Body of pancreas (tissue), 4 donors: ENCODE measurements around the gene RASSF10. TPM values are rescaled to one million over a fixed set of nuclear protein-coding genes. Genes with fewer than 3 reads are reported as not detected.

Source experiments
- ATAC-seq: fragments of 150-250 bp; one replicate; pipeline ENCODE4 v1.9.1; 2016
- DNase-seq, 4 donors: peaks; one replicate each; pipeline ENCODE4 v3.0.0-alpha.2; 2019
- H3K27ac ChIP-seq, 4 donors: fragments of 200-600 bp; sonication (generic); 1 replicate in 3 of 4; 2 replicates in 1 of 4; pipeline versions ENCODE4 v1.5.1 to v1.6.1; 2016 to 2019; ENCODE audit warnings: mild to moderate bottlenecking in 1 of 4, mixed read lengths in 1 of 4, moderate library complexity in 1 of 4
- H3K27me3 ChIP-seq, 2 donors: fragments of 200-600 bp; sonication (generic); one replicate each; pipeline ENCODE4 v1.6.0; 2016; ENCODE audit warnings: mild to moderate bottlenecking in 1 of 2
- H3K36me3 ChIP-seq, 2 donors: fragments of 200-600 bp; sonication (generic); replicated peaks in 1 of 2; 2 replicates each; pipeline ENCODE4 v1.5.1; 2016; ENCODE audit warnings: low read depth in 2 of 2; ENCODE audit not compliant: insufficient read depth in 1 of 2
- H3K4me1 ChIP-seq: fragments of 200-600 bp; sonication (generic); one replicate; pipeline ENCODE4 v1.6.0; 2016
- H3K4me3 ChIP-seq, 2 donors: fragments of 200-600 bp; sonication (generic); 1 replicate in 1 of 2; 2 replicates in 1 of 2; pipeline ENCODE4 v1.5.1; 2016 to 2019
- H3K9me3 ChIP-seq, 3 donors: fragments of 200-600 bp; sonication (generic); 1 replicate in 2 of 3; 2 replicates in 1 of 3; pipeline ENCODE4 v1.5.1; 2016
- CTCF ChIP-seq, 7 experiments: fragments of 450-650 bp in 4 of 7; fragments of 200-600 bp in 3 of 7; sonication (generic) in 3 of 7; IDR thresholded peaks; one replicate each; pipeline ENCODE4 v1.5.1; 2016 to 2019; ENCODE audit warnings: antibody characterized with exemption in 7 of 7
- POLR2A ChIP-seq, 3 donors: fragments of 450-650 bp; IDR thresholded peaks; one replicate each; pipeline ENCODE4 v1.6.1; 2016; ENCODE audit warnings: antibody characterized with exemption in 3 of 3, mild to moderate bottlenecking in 2 of 3
- WGBS, 2 donors: methylation state at CpG; one replicate each; pipeline ENCODE4 v1.1.5; 2017; 5-methylcytosine and 5-hydroxymethylcytosine counted together
- intact Hi-C: fragments of 100-400 bp; cut with DNase I; formaldehyde crosslinking; loops from one replicate; pipeline ENCODE4 v1.15.1; 2023
- total RNA-seq, 2 donors: library from RNA; depleted of rRNA; stranded (reverse); fragments of >200 nt; gene quantifications; one replicate each; pipeline ENCODE4 v1.1.0, GENCODE V29; 2016

Gene RASSF10
- total RNA-seq, 2 donors from 2014 or later, result not detected

GRCh38 chr11:12968826-12969225, 40.3 kb upstream of the RASSF10 start:
- Histone ChIP-seq H3K4me3 (no peak overlapping the region), H3K9me3 (no peaks in the 10 kb centered on the region), H3K36me3 (no peaks in the 10 kb centered on the region), H3K4me1 (peaks cover 7% of the 10 kb centered on the region), H3K27me3 (no peaks in the 10 kb centered on the region), H3K27ac (no peak overlapping the region)
- ATAC-seq (no peak), DNase-seq (no peak)
- intact Hi-C loops, result loop anchor here (5.0 to 10.0 kb wide), 2 partner anchors 213 to 376 kb away; no protein-coding TSS in a partner anchor
- WGBS, 2 donors, result 72 to 84% methylated on average over 3 to 5 of the region's 6 CpGs
- no peak for TF ChIP-seq CTCF (IDR thresholded peaks at IDR 0.05)
- no peak for TF ChIP-seq POLR2A (IDR thresholded peaks at IDR 0.05)

GRCh38 chr11:12971955-12972354, 37.2 kb upstream of the RASSF10 start:
- Histone ChIP-seq H3K27me3 (no peaks in the 10 kb centered on the region), H3K27ac (no peak overlapping the region), H3K4me1 (no peaks in the 10 kb centered on the region), H3K4me3 (no peak overlapping the region), H3K9me3 (no peaks in the 10 kb centered on the region), H3K36me3 (no peaks in the 10 kb centered on the region)
- no peak for TF ChIP-seq POLR2A (IDR thresholded peaks at IDR 0.05)
- TF ChIP-seq CTCF (IDR thresholded peaks at IDR 0.05), result no peak
- intact Hi-C loops, result no loop called here
- no peak for ATAC-seq
- DNase-seq, result no peak
- 85 to 93% methylated on average over 1 of the region's 1 CpG for WGBS, 2 donors

- no peak for TF ChIP-seq CTCF (IDR thresholded peaks at IDR 0.05)
- no peak for TF ChIP-seq POLR2A (IDR thresholded peaks at IDR 0.05)
- peak in 1 of 4 donors; percentile 16 for DNase-seq
- Histone ChIP-seq H3K27me3 (no peaks in the 10 kb centered on the region), H3K4me3 (no peak overlapping the region), H3K9me3 (no peaks in the 10 kb centered on the region), H3K27ac (no peak overlapping the region), H3K4me1 (no peaks in the 10 kb centered on the region), H3K36me3 (no peaks in the 10 kb centered on the region)
- 51 to 52% methylated on average over 1 of the region's 1 CpG for WGBS, 2 donors
- ATAC-seq, result no peak
- intact Hi-C loops, result no loop called here
Observed at GRCh38 chr11:12973528-12974181, 35.5 kb upstream of the RASSF10 start.

- TF ChIP-seq CTCF (IDR thresholded peaks at IDR 0.05) (no peak), POLR2A (IDR thresholded peaks at IDR 0.05) (no peak)
- Histone ChIP-seq H3K36me3 (no peaks in the 10 kb centered on the region), H3K27me3 (no peaks in the 10 kb centered on the region), H3K4me1 (no peaks in the 10 kb centered on the region), H3K9me3 (no peaks in the 10 kb centered on the region), H3K27ac (no peak overlapping the region), H3K4me3 (no peak overlapping the region)
- ATAC-seq, result no peak
- WGBS, 2 donors, result 28 to 42% methylated on average over 2 of the region's 2 CpGs
- DNase-seq, result no peak
- intact Hi-C loops, result no loop called here
Observed at GRCh38 chr11:12975195-12975594, 33.9 kb upstream of the RASSF10 start.
